IMR-90 (cell line): ENCODE measurements around the gene RNASEH2B. TPM values are rescaled to one million over a fixed set of nuclear protein-coding genes. Genes with fewer than 3 reads are reported as not detected.

ENCODE experiments used
- ATAC-seq: fragments of 200-7000 bp; cut with Tn5 transposase; 2 replicates; pipeline ENCODE4 v1.9.1; 2020; ENCODE audit warnings: low read depth, mild to moderate bottlenecking, moderate library complexity
- BruUV-seq: library from RNA; stranded (reverse); fragments of 400-500 nt; replicated peaks from 2 replicates; lab custom pipeline; 2021; lab: Mats Ljungman, UMichigan
- CTCF ChIA-PET: fragments of 300-600 bp; formaldehyde crosslinking; extraction: SDS; loops from one replicate; lab custom pipeline; 2021; ENCODE audit warnings: antibody characterized with exemption; lab: Yijun Ruan, JAX
- POLR2A ChIA-PET: fragments of 300-600 bp; sonication (Branson Sonifier 250); formaldehyde crosslinking; loops from one replicate; lab custom pipeline; 2022; ENCODE audit warnings: antibody characterized with exemption; ENCODE audit not compliant: unreplicated experiment; lab: Charles Lee
- DNase-seq: peaks from one replicate; pipeline ENCODE4 v3.0.0; 2013
- H2AFZ ChIP-seq: replicated peaks from 2 replicates; pipeline ENCODE3; 2013; ENCODE audit warnings: low read length, mild to moderate bottlenecking; ENCODE audit not compliant: poor library complexity
- H2AK5ac ChIP-seq: 2 replicates; pipeline ENCODE4 v1.6.1; 2013; ENCODE audit warnings: low read depth, low read length, inconsistent platforms
- H2AK9ac ChIP-seq: replicated peaks from 2 replicates; pipeline ENCODE3; 2013; ENCODE audit warnings: mild to moderate bottlenecking, low read depth, low read length, moderate library complexity; ENCODE audit not compliant: poor library complexity
- H2BK120ac ChIP-seq: 2 replicates; pipeline ENCODE4 v1.6.1; 2013; ENCODE audit warnings: low read depth, low read length, inconsistent platforms
- H2BK15ac ChIP-seq: 3 replicates; pipeline ENCODE4 v1.6.1; 2013; ENCODE audit warnings: low read depth, low read length, inconsistent platforms
- H2BK20ac ChIP-seq: 2 replicates; pipeline ENCODE4 v1.6.1; 2013; ENCODE audit warnings: low read depth, mild to moderate bottlenecking, inconsistent platforms, low read length, moderate library complexity
- H2BK5ac ChIP-seq: 2 replicates; pipeline ENCODE4 v1.6.1; 2013; ENCODE audit warnings: mild to moderate bottlenecking, low read depth, low read length, inconsistent platforms; ENCODE audit not compliant: poor library complexity, severe bottlenecking
- H3K14ac ChIP-seq: replicated peaks from 2 replicates; pipeline ENCODE4 v1.6.1; 2013; ENCODE audit warnings: low read depth, low read length, inconsistent platforms
- H3K18ac ChIP-seq: 2 replicates; pipeline ENCODE4 v1.6.1; 2013; ENCODE audit warnings: low read depth, low read length, control low read depth
- H3K23ac ChIP-seq: 2 replicates; pipeline ENCODE4 v1.6.1; 2013; ENCODE audit warnings: low read depth, low read length, inconsistent platforms
- H3K27ac ChIP-seq: 2 replicates; pipeline ENCODE4 v1.5.1; 2013; ENCODE audit warnings: mild to moderate bottlenecking, control low read depth, low read length; ENCODE audit not compliant: insufficient read depth
- H3K27me3 ChIP-seq: 2 replicates; pipeline ENCODE4 v1.6.1; 2013; ENCODE audit warnings: low read length; ENCODE audit not compliant: control insufficient read depth, insufficient read depth
- H3K36me3 ChIP-seq: 2 replicates; pipeline ENCODE4 v1.6.1; 2013; ENCODE audit warnings: low read length, mixed read lengths; ENCODE audit not compliant: control insufficient read depth, insufficient read depth
- H3K4ac ChIP-seq: 2 replicates; pipeline ENCODE4 v1.6.1; 2013; ENCODE audit warnings: low read depth, low read length, inconsistent platforms
- H3K4me1 ChIP-seq: 2 replicates; pipeline ENCODE4 v1.6.1; 2013; ENCODE audit warnings: low read length, mixed read lengths; ENCODE audit not compliant: control insufficient read depth, insufficient read depth
- H3K4me2 ChIP-seq: 2 replicates; pipeline ENCODE4 v1.6.1; 2013; ENCODE audit warnings: low read depth, mild to moderate bottlenecking, control low read depth, low read length, moderate library complexity
- H3K4me3 ChIP-seq: 2 replicates; pipeline ENCODE4 v1.5.1; 2013; ENCODE audit warnings: low read depth, mild to moderate bottlenecking, control low read depth, low read length, moderate library complexity; ENCODE audit not compliant: insufficient read depth
- H3K56ac ChIP-seq: 2 replicates; pipeline ENCODE4 v1.6.1; 2013; ENCODE audit warnings: low read length, inconsistent platforms; ENCODE audit not compliant: insufficient read depth; ENCODE audit errors: extremely low read depth
- H3K79me1 ChIP-seq, 2 experiments: 2 replicates each; pipeline ENCODE4 v1.6.1; 2013; ENCODE audit warnings: low read length in 2 of 2, inconsistent platforms in 1 of 2, low read depth in 1 of 2
- H3K9ac ChIP-seq: 2 replicates; pipeline ENCODE4 v1.6.1; 2013; ENCODE audit warnings: low read depth, low read length, control low read depth
- H3K9me1 ChIP-seq: 2 replicates; pipeline ENCODE4 v1.6.1; 2013; ENCODE audit warnings: low read length, inconsistent platforms; ENCODE audit not compliant: insufficient read depth
- H3K9me3 ChIP-seq: 2 replicates; pipeline ENCODE4 v1.6.1; 2013; ENCODE audit warnings: low read length; ENCODE audit not compliant: control insufficient read depth, insufficient read depth
- H4K20me1 ChIP-seq: 2 replicates; pipeline ENCODE4 v1.6.1; 2013; ENCODE audit warnings: low read length, inconsistent platforms; ENCODE audit not compliant: insufficient read depth
- H4K5ac ChIP-seq: 2 replicates; pipeline ENCODE4 v1.6.1; 2013; ENCODE audit warnings: mild to moderate bottlenecking, low read depth, low read length, control low read depth
- H4K8ac ChIP-seq, 2 experiments: 2 replicates each; pipeline ENCODE4 v1.6.1; 2013; ENCODE audit warnings: low read depth in 2 of 2, low read length in 2 of 2, control low read depth in 1 of 2, inconsistent platforms in 1 of 2
- H4K91ac ChIP-seq: 2 replicates; pipeline ENCODE4 v1.6.1; 2013; ENCODE audit warnings: low read depth, low read length, inconsistent platforms; ENCODE audit not compliant: insufficient read depth
- CEBPB ChIP-seq: IDR thresholded peaks from 2 replicates; pipeline ENCODE4 v1.6.1; 2012; ENCODE audit warnings: low read depth, low read length, improper control_type of control experiment
- NFE2L2 ChIP-seq: fragments of 150-350 bp; IDR thresholded peaks from 2 replicates; pipeline ENCODE4 v1.6.1; 2016; ENCODE audit warnings: low read depth, mild to moderate bottlenecking, low read length
- POLR2A ChIP-seq: IDR thresholded peaks from 2 replicates; pipeline ENCODE4 v1.6.1; 2012; ENCODE audit warnings: mild to moderate bottlenecking, low read depth, low read length
- RAD21 ChIP-seq: IDR thresholded peaks from 2 replicates; pipeline ENCODE4 v1.6.1; 2012; ENCODE audit warnings: low read length, improper control_type of control experiment
- RCOR1 ChIP-seq: IDR thresholded peaks from 2 replicates; pipeline ENCODE4 v1.6.1; 2012; ENCODE audit warnings: mild to moderate bottlenecking, low read length, improper control_type of control experiment; ENCODE audit not compliant: insufficient replicate concordance
- RFX5 ChIP-seq: IDR thresholded peaks from 2 replicates; pipeline ENCODE4 v1.8.0; 2012; ENCODE audit warnings: low read depth, mild to moderate bottlenecking, low read length, moderate library complexity
- SMC3 ChIP-seq: fragments of 150-350 bp; IDR thresholded peaks from 2 replicates; pipeline ENCODE4 v1.6.1; 2016; ENCODE audit warnings: low read depth, mild to moderate bottlenecking, antibody characterized with exemption, low read length, moderate library complexity
- WGBS, 2 experiments: methylation state at CpG; one replicate each; pipeline versions ENCODE4 v1.1.5 to v1.1.7; 2013; ENCODE audit warnings: missing lambda C conversion rate in 2 of 2; ENCODE audit not compliant: insufficient read length in 1 of 2; ENCODE audit errors: extremely low coverage in 2 of 2; 5-methylcytosine and 5-hydroxymethylcytosine counted together
- dilution Hi-C: fragments of 300-500 bp; cut with HindIII; formaldehyde crosslinking; loops from one replicate; pipeline ENCODE4 v1.14.3; 2018; ENCODE audit warnings: low sequenced_read_pairs; ENCODE audit not compliant: unreplicated experiment
- in situ Hi-C: fragments of 300-500 bp; cut with MboI; formaldehyde crosslinking; loops from 3 replicates; pipeline ENCODE4 v1.14.3; 2019; ENCODE audit warnings: low sequenced_read_pairs, inconsistent platforms, mixed read lengths
- intact Hi-C: fragments of 100-400 bp; cut with micrococcal nuclease; formaldehyde crosslinking; loops from 2 replicates; pipeline ENCODE4 v1.10.0; 2022
- polyA plus RNA-seq, 3 experiments: library from polyadenylated mRNA; depleted of rRNA; stranded (reverse); fragments of >200 nt; gene quantifications; 2 replicates each; pipeline ENCODE4 v1.2.3, GENCODE V29; 2012; ENCODE audit warnings: low replicate concordance in 1 of 3
- total RNA-seq: library from RNA; depleted of rRNA; stranded (reverse); fragments of >200 nt; gene quantifications from 2 replicates; pipeline ENCODE4 v1.2.3, GENCODE V29; 2012
- TF ChIP-seq, protein P1 (sequence below): conservative IDR thresholded peaks from 2 replicates; pipeline ENCODE4 v1.5.1; 2012; ENCODE audit warnings: mild to moderate bottlenecking, low read depth, low read length, improper control_type of control experiment
- TF ChIP-seq, protein P2 (sequence below): fragments of 150-350 bp; IDR thresholded peaks from 2 replicates; pipeline ENCODE4 v1.6.1; 2016; ENCODE audit warnings: low read depth, mild to moderate bottlenecking, low read length, moderate library complexity, borderline replicate concordance
- TF ChIP-seq, protein P3 (sequence below): fragments of 150-350 bp; IDR thresholded peaks from 2 replicates; pipeline ENCODE4 v1.6.1; 2017; ENCODE audit warnings: mild to moderate bottlenecking, antibody characterized with exemption, low read length, low read depth

RNASEH2B gene
- total and polyA plus RNA-seq, 2 of the 4 experiments (the other 2 are of a cell fraction), result 11.2 to 14.2 TPM

DNA sequence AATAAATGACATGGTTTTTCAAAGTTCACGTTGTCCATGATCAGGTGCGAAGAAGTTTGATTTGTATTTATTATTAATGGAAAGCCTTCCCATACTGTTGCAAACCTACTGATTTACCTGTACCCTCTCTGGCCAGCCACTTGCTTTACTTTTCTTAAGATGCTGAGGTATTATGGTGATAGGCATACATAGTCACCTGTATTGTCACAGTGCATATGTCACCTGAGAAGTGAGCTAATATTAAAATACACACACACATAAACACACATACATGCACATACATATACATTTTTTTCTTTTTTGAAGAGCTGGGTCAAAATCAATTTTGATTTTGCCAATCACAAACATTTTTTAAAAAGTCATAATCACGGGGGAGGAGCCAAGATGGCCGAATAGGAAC, 72.1 kb downstream of the RNASEH2B start:
- no peak overlapping the region for H3K23ac ChIP-seq
- CTCF ChIA-PET, result no interaction called here
- H3K27ac ChIP-seq, result no peak overlapping the region
- intact Hi-C loops (no loop called here), in situ Hi-C loops (no loop called here), dilution Hi-C loops (no loop called here)
- H3K14ac ChIP-seq, result no peak overlapping the region
- H3K4me3 ChIP-seq, result no peak overlapping the region
- H4K5ac ChIP-seq, result no peak overlapping the region
- H2BK20ac ChIP-seq, result no peak overlapping the region
- no peaks in the 10 kb centered on the region for H3K79me1 ChIP-seq
- H4K91ac ChIP-seq, result no peak overlapping the region
- no peak overlapping the region for H2BK5ac ChIP-seq
- H2AFZ ChIP-seq, result no peak overlapping the region
- DNase-seq (no peak), ATAC-seq (no peak)
- no peak overlapping the region for H3K56ac ChIP-seq
- no peaks in the 10 kb centered on the region for H3K9me1 ChIP-seq
- no peak overlapping the region for H3K4me2 ChIP-seq
- H3K4ac ChIP-seq, result no peak overlapping the region
- no peak overlapping the region for H2BK120ac ChIP-seq
- WGBS, 2 experiments, result no CpG with 5 or more reads among the region's 4 CpGs
- POLR2A ChIA-PET, result no interaction called here
- no peak overlapping the region for H3K9ac ChIP-seq
- no peaks in the 10 kb centered on the region for H3K4me1 ChIP-seq
- H4K20me1 ChIP-seq, result no peaks in the 10 kb centered on the region
- no peaks in the 10 kb centered on the region for H3K9me3 ChIP-seq
- TF ChIP-seq RCOR1 (no peak), RFX5 (no peak), NFE2L2 (no peak), SMC3 (no peak), RAD21 (no peak), POLR2A (no peak), CEBPB (no peak)
- TF ChIP-seq, protein P1, sequence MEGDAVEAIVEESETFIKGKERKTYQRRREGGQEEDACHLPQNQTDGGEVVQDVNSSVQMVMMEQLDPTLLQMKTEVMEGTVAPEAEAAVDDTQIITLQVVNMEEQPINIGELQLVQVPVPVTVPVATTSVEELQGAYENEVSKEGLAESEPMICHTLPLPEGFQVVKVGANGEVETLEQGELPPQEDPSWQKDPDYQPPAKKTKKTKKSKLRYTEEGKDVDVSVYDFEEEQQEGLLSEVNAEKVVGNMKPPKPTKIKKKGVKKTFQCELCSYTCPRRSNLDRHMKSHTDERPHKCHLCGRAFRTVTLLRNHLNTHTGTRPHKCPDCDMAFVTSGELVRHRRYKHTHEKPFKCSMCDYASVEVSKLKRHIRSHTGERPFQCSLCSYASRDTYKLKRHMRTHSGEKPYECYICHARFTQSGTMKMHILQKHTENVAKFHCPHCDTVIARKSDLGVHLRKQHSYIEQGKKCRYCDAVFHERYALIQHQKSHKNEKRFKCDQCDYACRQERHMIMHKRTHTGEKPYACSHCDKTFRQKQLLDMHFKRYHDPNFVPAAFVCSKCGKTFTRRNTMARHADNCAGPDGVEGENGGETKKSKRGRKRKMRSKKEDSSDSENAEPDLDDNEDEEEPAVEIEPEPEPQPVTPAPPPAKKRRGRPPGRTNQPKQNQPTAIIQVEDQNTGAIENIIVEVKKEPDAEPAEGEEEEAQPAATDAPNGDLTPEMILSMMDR, result no peak
- TF ChIP-seq, protein P2, sequence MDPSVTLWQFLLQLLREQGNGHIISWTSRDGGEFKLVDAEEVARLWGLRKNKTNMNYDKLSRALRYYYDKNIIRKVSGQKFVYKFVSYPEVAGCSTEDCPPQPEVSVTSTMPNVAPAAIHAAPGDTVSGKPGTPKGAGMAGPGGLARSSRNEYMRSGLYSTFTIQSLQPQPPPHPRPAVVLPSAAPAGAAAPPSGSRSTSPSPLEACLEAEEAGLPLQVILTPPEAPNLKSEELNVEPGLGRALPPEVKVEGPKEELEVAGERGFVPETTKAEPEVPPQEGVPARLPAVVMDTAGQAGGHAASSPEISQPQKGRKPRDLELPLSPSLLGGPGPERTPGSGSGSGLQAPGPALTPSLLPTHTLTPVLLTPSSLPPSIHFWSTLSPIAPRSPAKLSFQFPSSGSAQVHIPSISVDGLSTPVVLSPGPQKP, result no peak
- TF ChIP-seq, protein P3, sequence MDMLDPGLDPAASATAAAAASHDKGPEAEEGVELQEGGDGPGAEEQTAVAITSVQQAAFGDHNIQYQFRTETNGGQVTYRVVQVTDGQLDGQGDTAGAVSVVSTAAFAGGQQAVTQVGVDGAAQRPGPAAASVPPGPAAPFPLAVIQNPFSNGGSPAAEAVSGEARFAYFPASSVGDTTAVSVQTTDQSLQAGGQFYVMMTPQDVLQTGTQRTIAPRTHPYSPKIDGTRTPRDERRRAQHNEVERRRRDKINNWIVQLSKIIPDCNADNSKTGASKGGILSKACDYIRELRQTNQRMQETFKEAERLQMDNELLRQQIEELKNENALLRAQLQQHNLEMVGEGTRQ, result no peak
- no peaks in the 10 kb centered on the region for H3K36me3 ChIP-seq
- H2AK5ac ChIP-seq, result no peak overlapping the region
- H3K27me3 ChIP-seq, result no peaks in the 10 kb centered on the region
- H2BK15ac ChIP-seq, result no peak overlapping the region
- H2AK9ac ChIP-seq, result no peak overlapping the region
- no TSS peak for BruUV-seq
- H3K18ac ChIP-seq, result no peak overlapping the region
- no peak overlapping the region for H4K8ac ChIP-seq
